Common myeloid progenitor, CD34-positive (primary cell): ENCODE measurements around the gene PPCDC.

ENCODE experiments used
- CTCF ChIA-PET: fragments of 350-600 bp; sonication (Branson Sonifier 250); formaldehyde crosslinking; loops from one replicate; lab custom pipeline; 2021; ENCODE audit warnings: antibody characterized with exemption; lab: Charles Lee
- POLR2A ChIA-PET: fragments of 350-600 bp; sonication (Branson Sonifier 250); formaldehyde crosslinking; loops from one replicate; lab custom pipeline; 2021; ENCODE audit warnings: antibody characterized with exemption; lab: Charles Lee
- DNase-seq, 3 donors: peaks; one replicate each; pipeline versions ENCODE4 v3.0.0 to v3.0.0-alpha.2; 2013
- H3K27ac ChIP-seq, 2 experiments: 1 replicate in 1 of 2; 2 replicates in 1 of 2; pipeline ENCODE4 v1.7.0; 2013; ENCODE audit warnings: inconsistent platforms in 2 of 2, low read length in 2 of 2, mild to moderate bottlenecking in 2 of 2, low read depth in 1 of 2, moderate library complexity in 1 of 2; ENCODE audit not compliant: severe bottlenecking in 2 of 2, insufficient read depth in 1 of 2, poor library complexity in 1 of 2
- H3K27me3 ChIP-seq, 5 experiments: replicated peaks in 2 of 5; 1 replicate in 3 of 5; 2 replicates in 2 of 5; pipeline versions ENCODE4 v1.6.1 to v1.7.0; 2013; ENCODE audit warnings: low read length in 4 of 5, mild to moderate bottlenecking in 2 of 5, moderate library complexity in 2 of 5, inconsistent platforms in 1 of 5; ENCODE audit not compliant: insufficient read depth in 5 of 5, control insufficient read depth in 4 of 5
- H3K36me3 ChIP-seq, 4 experiments: 1 replicate in 2 of 4; 2 replicates in 2 of 4; pipeline versions ENCODE4 v1.6.1 to v1.7.0; 2013; ENCODE audit warnings: low read length in 3 of 4, control low read depth in 1 of 4, mild to moderate bottlenecking in 1 of 4; ENCODE audit not compliant: control insufficient read depth in 4 of 4, insufficient read depth in 4 of 4
- H3K4me1 ChIP-seq, 4 experiments: 1 replicate in 3 of 4; 2 replicates in 1 of 4; pipeline versions ENCODE4 v1.6.1 to v1.7.1; 2013; ENCODE audit warnings: low read length in 3 of 4, mild to moderate bottlenecking in 3 of 4, control low read depth in 1 of 4, inconsistent platforms in 1 of 4, moderate library complexity in 1 of 4; ENCODE audit not compliant: control insufficient read depth in 4 of 4, insufficient read depth in 4 of 4; ENCODE audit errors: control extremely low read depth in 1 of 4
- H3K4me3 ChIP-seq, 7 experiments: 1 replicate in 4 of 7; 2 replicates in 3 of 7; pipeline versions ENCODE4 v1.5.1 to v1.7.0; 2013; ENCODE audit warnings: mild to moderate bottlenecking in 7 of 7, low read length in 6 of 7, moderate library complexity in 6 of 7, inconsistent platforms in 2 of 7, low read depth in 2 of 7, control low read depth in 1 of 7; ENCODE audit not compliant: insufficient read depth in 4 of 7, control insufficient read depth in 1 of 7; ENCODE audit errors: extremely low read depth in 1 of 7
- H3K9me3 ChIP-seq, 5 experiments: 1 replicate in 4 of 5; 2 replicates in 1 of 5; pipeline versions ENCODE4 v1.6.1 to v1.7.1; 2013; ENCODE audit warnings: low read length in 4 of 5, mild to moderate bottlenecking in 2 of 5, inconsistent platforms in 1 of 5, low read depth in 1 of 5, moderate library complexity in 1 of 5; ENCODE audit not compliant: control insufficient read depth in 4 of 5, insufficient read depth in 2 of 5; ENCODE audit errors: control extremely low read depth in 1 of 5
- WGBS: methylation state at CpG from one replicate; pipeline ENCODE4 v1.1.5; 2013; ENCODE audit not compliant: insufficient coverage; 5-methylcytosine and 5-hydroxymethylcytosine counted together

Gene PPCDC

GRCh38 chr15:75065851-75066509 is 42.6 kb downstream of the PPCDC start:
- Histone ChIP-seq H3K9me3 (peaks cover 0 to 9% (median 0%) of the 10 kb centered on the region in 5 experiments), H3K27ac (peak overlapping the region in 1 of 2 experiments; percentile 47), H3K4me1 (peaks cover 10 to 74% (median 43%) of the 10 kb centered on the region in 4 experiments), H3K27me3 (no peaks in the 10 kb centered on the region), H3K4me3 (no peak overlapping the region), H3K36me3 (no peaks in the 10 kb centered on the region)
- DNase-seq: peak; percentile 55 to 86 (median 77)
- ChIA-PET POLR2A (interaction anchor here (0.9 to 1.8 kb wide), 3 partner anchors 23 to 43 kb away, joined by 3 to 7 read pairs (median 4); no protein-coding TSS in a partner anchor), CTCF (interaction anchor here (0.6 to 4.7 kb wide), 6 partner anchors 9 to 138 kb away, joined by 4 to 32 read pairs (median 6); no protein-coding TSS in a partner anchor)
- 100% methylated on average over 3 of the region's 6 CpGs for WGBS

GRCh38 chr15:75067123-75067830 is 43.9 kb downstream of the PPCDC start:
- Histone ChIP-seq H3K36me3 (no peaks in the 10 kb centered on the region), H3K27me3 (no peaks in the 10 kb centered on the region), H3K4me1 (peaks cover 7 to 70% (median 31%) of the 10 kb centered on the region in 4 experiments), H3K9me3 (peaks cover 0 to 9% (median 0%) of the 10 kb centered on the region in 5 experiments), H3K4me3 (peak overlapping the region in 1 of 7 experiments; percentile 1), H3K27ac (peak overlapping the region in 1 of 2 experiments; percentile 14)
- peak; percentile 68 to 90 (median 86) for DNase-seq
- ChIA-PET POLR2A (interaction anchor here (1.6 to 1.8 kb wide), 2 partner anchors 24 to 41 kb away, joined by 3 to 7 read pairs; no protein-coding TSS in a partner anchor), CTCF (interaction anchor here (1.0 to 4.7 kb wide), 10 partner anchors 24 to 81 kb away, joined by 3 to 32 read pairs (median 3); no protein-coding TSS in a partner anchor)
- WGBS: 25% methylated on average over 3 of the region's 3 CpGs

- no peak overlapping the region for H3K27ac ChIP-seq
- H3K9me3 ChIP-seq: peaks cover 0 to 9% (median 0%) of the 10 kb centered on the region in 5 experiments
- no peaks in the 10 kb centered on the region for H3K27me3 ChIP-seq
- ChIA-PET POLR2A (no interaction called here), CTCF (interaction anchor here (1.2 to 4.7 kb wide), 4 partner anchors 26 to 43 kb away, joined by 3 to 32 read pairs (median 9); no protein-coding TSS in a partner anchor)
- DNase-seq: no peak
- peaks cover 12 to 76% (median 36%) of the 10 kb centered on the region in 4 experiments for H3K4me1 ChIP-seq
- H3K4me3 ChIP-seq: no peak overlapping the region
- H3K36me3 ChIP-seq: no peaks in the 10 kb centered on the region
These were observed 45.4 kb downstream of the PPCDC start for GRCh38 chr15:75068748-75069147.

- WGBS: 51% methylated on average over 7 of the region's 8 CpGs
- POLR2A ChIA-PET: no interaction called here
- Histone ChIP-seq H3K27ac (no peak overlapping the region), H3K27me3 (no peaks in the 10 kb centered on the region), H3K9me3 (peaks cover 0 to 9% (median 0%) of the 10 kb centered on the region in 5 experiments), H3K4me1 (peaks cover 12 to 76% (median 36%) of the 10 kb centered on the region in 4 experiments), H3K4me3 (no peak overlapping the region), H3K36me3 (no peaks in the 10 kb centered on the region)
- CTCF ChIA-PET: interaction anchor here (1.2 to 4.7 kb wide), 4 partner anchors 13 to 39 kb away, joined by 3 to 32 read pairs (median 10); no protein-coding TSS in a partner anchor
- peak; percentile 46 to 80 (median 79) for DNase-seq
These were observed 46.0 kb downstream of the PPCDC start for GRCh38 chr15:75069301-75069925.

GRCh38 chr15:75070674-75071073 is 47.3 kb downstream of the PPCDC start:
- Histone ChIP-seq H3K9me3 (peaks cover 0 to 10% (median 0%) of the 10 kb centered on the region in 5 experiments), H3K4me1 (peaks cover 12 to 63% (median 31%) of the 10 kb centered on the region in 4 experiments), H3K4me3 (no peak overlapping the region), H3K27me3 (no peaks in the 10 kb centered on the region), H3K27ac (no peak overlapping the region), H3K36me3 (no peaks in the 10 kb centered on the region)
- 100% methylated on average over 4 of the region's 4 CpGs for WGBS
- no peak for DNase-seq
- ChIA-PET CTCF (interaction anchor here (1.2 to 1.7 kb wide), 3 partner anchors 12 to 27 kb away, joined by 3 to 6 read pairs (median 3); no protein-coding TSS in a partner anchor), POLR2A (no interaction called here)

- CTCF ChIA-PET: interaction anchor here (0.7 to 3.1 kb wide), 9 partner anchors 9 to 131 kb away, joined by 3 to 18 read pairs (median 4); no protein-coding TSS in a partner anchor
- DNase-seq: peak; percentile 88 to 89 (median 89)
- Histone ChIP-seq H3K27me3 (no peaks in the 10 kb centered on the region), H3K27ac (peak overlapping the region in 1 of 2 experiments; percentile 36), H3K9me3 (peaks cover 0 to 13% (median 9%) of the 10 kb centered on the region in 5 experiments), H3K4me3 (no peak overlapping the region), H3K36me3 (no peaks in the 10 kb centered on the region), H3K4me1 (peaks cover 12 to 45% (median 24%) of the 10 kb centered on the region in 4 experiments)
- POLR2A ChIA-PET: interaction anchor here (0.8 to 1.4 kb wide), 3 partner anchors 29 to 106 kb away, joined by 3 to 8 read pairs (median 4); no protein-coding TSS in a partner anchor
- WGBS: no CpG with 5 or more reads among the region's 3 CpGs
These were observed 49.8 kb downstream of the PPCDC start for GRCh38 chr15:75073197-75073596.
